ENCODE measurements around the gene CPT1A.
A peak's percentile ranks its signal among the peaks of the same experiment; 100 is the strongest.

CPT1A gene

GRCh38 chr11:68828957-68829356 lies 12.8 kb downstream of the CPT1A start:
- DNase-seq = no peak

GRCh38 chr11:68828155-68828931 lies 13.4 kb downstream of the CPT1A start:
- DNase-seq = peak; percentile 67 to 80

GRCh38 chr11:68827733-68828132 lies 14.0 kb downstream of the CPT1A start:
- DNase-seq = peak; percentile 72 to 89

DNA sequence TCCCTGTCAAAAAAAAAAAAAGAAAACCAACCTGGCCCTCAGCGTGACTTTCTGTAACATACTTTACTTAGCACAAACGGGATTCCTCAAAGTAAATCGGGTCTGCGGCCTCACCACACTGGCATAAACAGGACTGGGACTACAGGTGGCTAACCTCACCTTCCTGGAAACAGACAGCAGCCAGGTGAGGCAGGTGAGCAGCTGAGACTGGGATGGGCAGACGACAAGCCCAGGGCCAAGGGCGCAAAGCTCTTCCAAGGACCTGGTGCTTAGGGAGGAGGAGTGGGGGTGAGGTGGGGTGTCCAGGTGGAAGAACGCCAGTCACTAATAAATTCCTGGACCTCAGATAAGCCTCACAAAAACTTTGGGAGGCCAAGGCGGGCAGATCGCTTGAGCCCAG lies 15.0 kb downstream of the CPT1A start:
- DNase-seq = no peak

GRCh38 chr11:68825571-68825970 lies 16.1 kb downstream of the CPT1A start:
- DNase-seq = no peak

GRCh38 chr11:68822546-68822945 lies 19.2 kb downstream of the CPT1A start:
- no peak for DNase-seq

GRCh38 chr11:68821670-68822069 lies 20.0 kb downstream of the CPT1A start:
- DNase-seq = no peak

DNA sequence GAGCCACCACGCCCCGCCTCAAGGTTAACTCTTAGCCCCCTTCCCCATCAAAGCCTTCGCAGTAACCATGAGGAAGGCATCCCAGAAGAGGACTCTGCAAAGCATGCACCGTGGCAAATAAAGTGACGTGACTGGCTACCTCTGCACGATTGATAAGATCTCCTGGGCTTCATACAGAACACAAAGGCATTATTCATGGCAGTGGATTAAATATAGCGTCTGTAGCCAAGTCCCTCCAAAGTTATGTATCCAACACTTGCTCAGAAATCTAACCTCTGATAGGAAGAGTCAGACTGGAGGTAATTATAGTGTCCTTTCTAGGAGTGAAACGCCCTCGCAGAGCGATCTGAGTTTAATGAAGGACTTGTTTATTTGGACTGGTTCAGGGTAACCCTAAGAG lies 22.4 kb downstream of the CPT1A start:
- no peak for DNase-seq

DNA sequence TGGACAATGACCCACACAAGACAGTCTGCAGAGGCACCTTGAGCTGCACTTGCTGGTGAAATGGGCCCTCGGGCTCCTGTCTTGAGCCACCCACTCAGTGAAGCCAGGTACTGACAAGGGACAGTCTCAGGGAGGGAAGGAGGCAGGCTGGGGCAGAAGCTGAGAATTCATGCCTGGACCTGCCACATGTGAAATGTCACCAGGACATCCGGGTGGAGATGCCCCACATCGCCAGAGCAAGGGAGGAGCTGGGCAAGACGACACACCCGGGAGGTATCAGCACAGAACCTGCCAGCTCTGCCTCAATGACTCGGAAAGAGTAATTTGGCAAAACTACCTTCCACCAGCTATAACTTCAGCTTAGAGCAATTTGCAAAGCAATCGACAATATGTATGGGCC lies 23.5 kb downstream of the CPT1A start:
- no peak for DNase-seq

GRCh38 chr11:68817554-68817953 lies 24.2 kb downstream of the CPT1A start:
- no peak for DNase-seq

DNA sequence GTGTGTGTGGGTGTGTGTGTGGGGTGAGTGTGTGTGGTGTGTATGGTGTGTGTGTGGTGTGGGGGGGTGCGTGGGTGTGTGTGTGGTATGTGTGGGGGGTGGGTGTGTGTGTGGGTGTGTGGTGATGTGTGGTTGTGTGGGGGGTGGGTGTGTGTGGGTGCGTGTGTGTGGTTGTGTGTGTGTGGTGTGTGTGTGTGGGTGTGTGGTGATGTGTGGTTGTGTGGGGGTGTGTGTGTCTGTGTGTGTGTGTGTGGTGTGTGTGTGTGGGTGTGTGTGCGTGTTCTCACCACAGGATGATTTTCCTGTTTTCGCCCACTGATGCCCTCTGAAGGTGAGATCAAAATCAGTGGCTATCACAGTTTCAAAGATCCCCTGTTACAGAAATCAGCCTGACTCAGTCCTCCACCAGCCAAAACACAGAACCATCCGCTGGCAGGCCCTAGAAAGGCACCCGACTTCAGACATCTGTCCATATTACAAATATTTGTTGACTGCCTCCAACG lies 24.7 kb downstream of the CPT1A start:
- no peak for DNase-seq

- no peak for DNase-seq
Measured at GRCh38 chr11:68816251-68816776, 25.4 kb downstream of the CPT1A start.

GRCh38 chr11:68813773-68814172 lies 27.9 kb downstream of the CPT1A start:
- DNase-seq = no peak

DNA sequence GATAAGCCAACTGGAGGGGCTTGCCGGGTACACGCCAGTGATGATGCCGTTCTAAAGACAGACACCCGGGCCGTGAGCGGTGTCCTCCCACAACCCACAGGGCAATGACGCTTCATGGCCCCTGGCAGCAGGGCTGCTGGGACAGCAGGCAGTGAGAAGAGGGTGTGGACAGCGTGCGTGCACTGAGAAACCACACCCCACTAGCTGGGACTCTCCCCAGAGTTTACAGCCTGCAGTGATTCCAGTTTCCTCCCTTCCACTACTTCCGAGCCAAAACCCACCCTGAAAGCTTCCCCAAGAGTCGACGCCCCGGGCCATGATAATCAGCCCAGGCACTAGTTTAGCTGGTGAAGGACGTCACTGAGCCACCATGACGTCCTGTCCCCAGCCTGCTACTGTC lies 29.2 kb downstream of the CPT1A start:
- DNase-seq = no peak

- no peak for DNase-seq
Measured at GRCh38 chr11:68810164-68810563, 31.6 kb downstream of the CPT1A start.

DNA sequence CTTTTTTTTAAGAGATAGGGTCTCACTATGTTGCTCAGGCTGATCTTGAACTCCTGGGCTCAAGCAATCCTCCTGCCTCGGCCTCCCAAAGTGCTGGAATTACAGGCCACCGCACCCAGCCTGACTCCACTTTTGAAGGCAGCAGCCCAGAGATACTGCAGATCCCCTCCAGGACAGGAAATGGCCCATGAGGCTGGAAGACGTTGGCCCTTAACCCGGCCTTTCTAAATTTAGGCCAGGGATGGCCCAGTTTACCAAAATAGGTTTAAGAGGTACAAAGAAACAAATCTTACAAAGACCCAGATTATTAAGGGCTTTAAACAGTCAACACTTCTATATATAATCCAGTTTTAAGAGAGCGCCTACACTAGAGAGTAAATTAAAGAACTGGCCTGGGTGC lies 32.2 kb downstream of the CPT1A start:
- DNase-seq = no peak

GRCh38 chr11:68808787-68809186 lies 32.9 kb downstream of the CPT1A start:
- DNase-seq = no peak

DNA sequence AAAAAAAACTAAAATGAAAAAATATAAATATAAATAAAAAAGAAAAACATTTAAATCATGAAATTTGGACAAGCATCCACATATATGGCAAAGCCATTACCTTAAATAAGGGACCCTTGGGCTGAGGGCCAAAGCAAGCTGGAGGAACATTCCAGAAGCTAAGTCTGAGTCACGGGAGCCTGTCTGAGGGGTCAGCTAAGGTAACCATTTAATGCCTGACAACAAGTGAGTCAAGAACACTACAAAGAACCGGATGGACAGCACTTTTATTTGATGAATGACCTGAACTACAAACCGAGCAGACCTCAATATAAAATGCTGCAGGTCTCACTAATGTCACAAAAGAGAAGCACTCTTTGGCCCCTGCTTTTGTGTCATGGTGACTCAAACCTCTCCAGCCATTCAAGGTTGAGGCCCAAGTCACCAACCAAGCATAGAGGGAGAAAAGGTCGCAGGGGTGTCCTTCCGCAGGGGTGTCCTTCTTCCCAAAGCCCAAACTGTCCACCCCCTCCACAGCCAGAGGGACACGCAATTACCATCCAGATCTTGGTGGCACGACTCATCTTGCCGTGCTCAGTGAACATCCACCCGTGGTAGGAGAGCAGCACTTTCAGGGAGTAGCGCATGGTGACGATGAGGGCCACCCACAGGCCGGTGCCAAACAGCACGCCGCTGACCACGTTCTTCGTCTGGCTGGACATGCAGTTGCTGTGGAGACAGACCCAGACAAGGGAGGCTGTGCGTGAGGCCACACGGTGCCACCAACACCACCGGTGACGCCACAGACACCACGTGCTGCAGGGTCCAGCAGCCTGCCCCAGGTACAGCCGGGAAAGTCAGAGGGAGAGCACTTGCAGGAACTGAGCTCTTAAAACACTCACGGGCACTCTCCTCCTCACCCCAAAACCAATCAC lies 34.5 kb downstream of the CPT1A start:
- no peak for DNase-seq

- DNase-seq = no peak
Measured at GRCh38 chr11:68804786-68805185, 36.9 kb downstream of the CPT1A start.

- DNase-seq = no peak
Measured at GRCh38 chr11:68803766-68804165, 38.0 kb downstream of the CPT1A start.

DNA sequence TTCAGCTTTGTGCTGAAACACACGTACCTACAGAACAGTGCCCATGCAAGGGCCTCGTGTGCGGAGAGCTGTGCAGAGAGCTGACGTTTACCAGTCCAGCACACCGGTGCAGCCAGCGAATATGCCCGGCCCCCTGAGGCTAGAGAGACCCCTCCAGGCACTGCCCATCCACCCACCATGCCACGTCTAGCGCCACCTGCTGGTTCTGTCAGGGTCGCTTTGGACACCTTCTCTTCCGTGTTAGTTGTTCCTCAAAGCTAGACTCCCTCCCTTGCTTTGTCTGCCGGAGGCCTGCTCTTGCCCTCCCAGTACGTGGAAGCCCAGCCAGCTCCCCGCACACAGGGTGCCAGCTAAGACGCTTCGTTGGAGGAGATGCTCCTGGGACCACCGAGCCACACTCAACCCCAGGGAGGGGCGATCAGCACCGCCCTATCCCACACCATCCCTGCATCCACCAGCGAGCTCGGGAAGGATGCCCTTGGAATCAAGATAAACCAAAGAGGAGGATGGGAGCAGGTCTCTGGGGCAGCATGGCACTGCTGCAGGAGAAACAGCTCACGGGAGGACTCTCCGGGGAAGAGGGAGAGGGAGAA lies 43.4 kb downstream of the CPT1A start:
- peak; percentile 28 to 49 for DNase-seq

GRCh38 chr11:68796801-68797200 lies 44.9 kb downstream of the CPT1A start:
- DNase-seq = no peak

- DNase-seq = no peak
Measured at GRCh38 chr11:68792400-68792966, 49.2 kb downstream of the CPT1A start.

Measured in inflammatory macrophage (primary cell).